SU-DHL-6 (cell line): ENCODE data around the gene NGLY1.

Experiments used
- H2AFZ ChIP-seq: fragments of 200-600 bp; sonication (generic); 2 replicates; pipeline ENCODE4 v1.6.1; 2014; ENCODE audit warnings: low read depth, mild to moderate bottlenecking, moderate library complexity, mixed read lengths, antibody characterized with exemption, low read length; ENCODE audit not compliant: severe bottlenecking
- H3F3A ChIP-seq: fragments of 200-600 bp; shearing (Covaris generic); 2 replicates; pipeline ENCODE4 v1.6.0; 2016; ENCODE audit warnings: antibody characterized with exemption, mild to moderate bottlenecking; ENCODE audit not compliant: insufficient read depth
- H3K27ac ChIP-seq: fragments of 200-600 bp; sonication (generic); 2 replicates; pipeline ENCODE4 v1.5.1; 2016; ENCODE audit warnings: low read depth, mild to moderate bottlenecking, low read length, moderate library complexity, mixed read lengths
- H3K27me3 ChIP-seq: fragments of 200-600 bp; sonication (generic), shearing (Covaris generic); 2 replicates; pipeline ENCODE4 v1.6.0; 2014; ENCODE audit warnings: mild to moderate bottlenecking, low read length
- H3K36me3 ChIP-seq: fragments of 200-600 bp; sonication (generic); 2 replicates; pipeline ENCODE4 v1.6.1; 2014; ENCODE audit warnings: mild to moderate bottlenecking, low read length, mixed read lengths
- H3K4me2 ChIP-seq: fragments of 300-600, 200-600 bp; shearing (Covaris generic), sonication (generic); 2 replicates; pipeline ENCODE4 v1.6.0; 2014; ENCODE audit warnings: low read length, low read depth, mild to moderate bottlenecking; ENCODE audit not compliant: poor library complexity, severe bottlenecking
- H3K4me3 ChIP-seq: fragments of 200-600 bp; sonication (generic); 2 replicates; pipeline ENCODE4 v1.5.1; 2014; ENCODE audit warnings: antibody characterized with exemption, low read length, mild to moderate bottlenecking, mixed read lengths; ENCODE audit not compliant: insufficient read depth, poor library complexity, severe bottlenecking
- H3K79me2 ChIP-seq: fragments of 200-600 bp; sonication (generic); 2 replicates; pipeline ENCODE4 v1.6.1; 2014; ENCODE audit warnings: mild to moderate bottlenecking, low read length, moderate library complexity; ENCODE audit not compliant: insufficient read depth
- H3K9ac ChIP-seq: fragments of 200-600 bp; sonication (generic); 2 replicates; pipeline ENCODE4 v1.7.0; 2014; ENCODE audit warnings: mild to moderate bottlenecking, low read length
- H3K9me2 ChIP-seq: fragments of 200-600 bp; sonication (generic); replicated peaks from 2 replicates; pipeline ENCODE4 v1.6.1; 2014; ENCODE audit warnings: low read length; ENCODE audit not compliant: insufficient read depth
- H3K9me3 ChIP-seq: fragments of 200-600 bp; sonication (generic); 2 replicates; pipeline ENCODE4 v1.6.1; 2014; ENCODE audit warnings: low read length, mixed read lengths; ENCODE audit not compliant: insufficient read depth
- H4K20me1 ChIP-seq: fragments of 200-600 bp; sonication (generic); 2 replicates; pipeline ENCODE4 v1.6.1; 2014; ENCODE audit warnings: low read depth, mild to moderate bottlenecking, antibody characterized with exemption, low read length, moderate library complexity, mixed read lengths
- EZH2phosphoT487 ChIP-seq: fragments of 200-600 bp; sonication (generic), shearing (Covaris generic); conservative IDR thresholded peaks from 2 replicates; pipeline ENCODE4 v1.6.1; 2018; ENCODE audit warnings: mild to moderate bottlenecking, antibody characterized with exemption, low read length, moderate library complexity, mixed read lengths
- TF ChIP-seq, protein P1 (sequence below): fragments of 200-600 bp; sonication (generic); IDR thresholded peaks from one replicate; pipeline ENCODE4 v1.5.1; 2017; ENCODE audit warnings: antibody characterized with exemption, mild to moderate bottlenecking, low read length, moderate library complexity; ENCODE audit not compliant: insufficient read depth, poor library complexity, severe bottlenecking

Gene NGLY1

DNA sequence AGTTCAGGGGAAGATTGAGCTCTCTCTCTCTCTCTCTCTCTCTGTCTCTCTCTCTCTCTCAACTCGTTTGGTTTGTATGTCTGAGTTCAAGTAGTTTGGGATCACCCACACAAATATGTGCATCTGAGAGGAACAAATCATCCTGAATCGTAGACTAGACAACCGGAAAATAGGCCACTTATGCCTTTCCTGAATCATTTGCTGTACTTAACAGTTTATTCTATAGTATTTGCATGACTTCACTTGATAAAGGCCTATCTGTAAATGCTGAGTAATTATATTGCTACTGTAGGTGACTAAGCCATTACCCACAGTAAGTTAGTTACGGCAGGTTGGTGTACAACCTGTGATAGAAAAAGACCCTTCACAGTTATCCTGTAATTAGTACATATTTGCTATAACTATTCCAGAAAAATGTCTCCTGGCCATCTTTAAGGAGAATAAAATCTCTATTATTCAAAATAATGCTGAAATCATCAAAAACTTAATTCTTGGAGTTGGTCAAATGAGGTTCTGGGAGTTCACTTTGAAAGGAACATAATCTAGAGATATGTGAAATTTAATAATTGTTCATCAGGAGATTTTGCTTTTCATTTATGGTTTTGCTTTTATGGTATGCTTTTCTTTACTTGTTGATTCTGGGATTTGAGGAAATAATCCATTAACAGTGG is 37.7 kb upstream of the NGLY1 start:
- Histone ChIP-seq H3F3A (no peaks in the 10 kb centered on the region), H3K9me2 (no peaks in the 10 kb centered on the region), H4K20me1 (no peaks in the 10 kb centered on the region), H3K27me3 (no peaks in the 10 kb centered on the region; the same call in 1 of the 2 replicates), H3K4me2 (no peak overlapping the region), H3K27ac (no peak overlapping the region), H3K9me3 (no peaks in the 10 kb centered on the region), H2AFZ (no peak overlapping the region), H3K79me2 (no peaks in the 10 kb centered on the region), H3K4me3 (no peak overlapping the region), H3K36me3 (no peaks in the 10 kb centered on the region), H3K9ac (no peak overlapping the region)
- TF ChIP-seq EZH2phosphoT487 = no peak
- TF ChIP-seq, protein P1, sequence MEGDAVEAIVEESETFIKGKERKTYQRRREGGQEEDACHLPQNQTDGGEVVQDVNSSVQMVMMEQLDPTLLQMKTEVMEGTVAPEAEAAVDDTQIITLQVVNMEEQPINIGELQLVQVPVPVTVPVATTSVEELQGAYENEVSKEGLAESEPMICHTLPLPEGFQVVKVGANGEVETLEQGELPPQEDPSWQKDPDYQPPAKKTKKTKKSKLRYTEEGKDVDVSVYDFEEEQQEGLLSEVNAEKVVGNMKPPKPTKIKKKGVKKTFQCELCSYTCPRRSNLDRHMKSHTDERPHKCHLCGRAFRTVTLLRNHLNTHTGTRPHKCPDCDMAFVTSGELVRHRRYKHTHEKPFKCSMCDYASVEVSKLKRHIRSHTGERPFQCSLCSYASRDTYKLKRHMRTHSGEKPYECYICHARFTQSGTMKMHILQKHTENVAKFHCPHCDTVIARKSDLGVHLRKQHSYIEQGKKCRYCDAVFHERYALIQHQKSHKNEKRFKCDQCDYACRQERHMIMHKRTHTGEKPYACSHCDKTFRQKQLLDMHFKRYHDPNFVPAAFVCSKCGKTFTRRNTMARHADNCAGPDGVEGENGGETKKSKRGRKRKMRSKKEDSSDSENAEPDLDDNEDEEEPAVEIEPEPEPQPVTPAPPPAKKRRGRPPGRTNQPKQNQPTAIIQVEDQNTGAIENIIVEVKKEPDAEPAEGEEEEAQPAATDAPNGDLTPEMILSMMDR = no peak

DNA sequence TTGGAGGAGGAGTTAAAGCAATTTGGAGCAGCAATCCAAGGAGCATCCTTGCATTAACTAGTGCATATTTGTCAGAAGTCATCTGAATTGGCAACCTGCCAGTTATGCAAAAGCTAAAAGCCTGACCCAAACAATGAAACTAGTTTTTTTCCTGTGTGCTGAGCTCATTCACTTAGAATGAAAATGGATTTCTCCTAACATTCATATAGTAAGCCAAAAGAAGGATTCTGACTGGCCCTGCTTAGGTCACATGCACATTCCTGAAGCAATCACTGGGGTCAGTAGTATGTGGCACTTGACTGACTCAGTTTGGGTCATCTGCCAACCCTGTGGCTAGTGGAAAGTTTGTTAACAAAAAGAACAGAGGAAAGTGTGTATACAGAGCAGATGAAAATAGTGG is 37.1 kb upstream of the NGLY1 start:
- no peak overlapping the region for H2AFZ ChIP-seq
- H3K4me2 ChIP-seq = no peak overlapping the region
- no peak overlapping the region for H3K9ac ChIP-seq
- no peaks in the 10 kb centered on the region for H3F3A ChIP-seq
- H3K27me3 ChIP-seq = no peaks in the 10 kb centered on the region; the same call in 1 of the 2 replicates
- H3K79me2 ChIP-seq = no peaks in the 10 kb centered on the region
- H3K36me3 ChIP-seq = no peaks in the 10 kb centered on the region
- no peak overlapping the region for H3K27ac ChIP-seq
- no peaks in the 10 kb centered on the region for H3K9me2 ChIP-seq
- no peaks in the 10 kb centered on the region for H3K9me3 ChIP-seq
- TF ChIP-seq, protein P1 = no peak
- TF ChIP-seq EZH2phosphoT487 = no peak
- H4K20me1 ChIP-seq = no peaks in the 10 kb centered on the region
- no peak overlapping the region for H3K4me3 ChIP-seq

DNA sequence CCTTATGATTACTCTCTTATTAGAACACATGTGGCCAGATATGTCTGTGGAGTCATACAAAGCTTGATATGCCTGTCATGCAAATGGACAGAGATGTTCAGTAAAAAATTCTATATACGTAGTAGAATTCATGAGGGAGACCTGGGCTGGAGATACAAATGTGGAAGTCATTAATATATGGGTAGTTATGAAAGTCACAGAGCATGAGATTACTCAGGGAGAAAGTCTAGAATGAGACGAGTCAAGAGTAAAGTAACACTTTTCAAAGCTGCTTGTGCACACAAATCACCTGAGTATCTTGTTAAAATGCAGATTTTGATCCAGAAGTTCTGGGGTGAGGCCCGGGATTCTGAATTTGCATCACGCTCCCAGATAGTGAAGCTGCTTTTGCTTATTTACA is 35.1 kb upstream of the NGLY1 start:
- Histone ChIP-seq H3K27ac (no peak overlapping the region), H3K36me3 (no peaks in the 10 kb centered on the region), H3F3A (no peaks in the 10 kb centered on the region), H3K9ac (no peak overlapping the region), H3K27me3 (no peaks in the 10 kb centered on the region; the same call in 1 of the 2 replicates), H3K4me2 (no peak overlapping the region), H2AFZ (no peak overlapping the region), H3K9me3 (no peaks in the 10 kb centered on the region), H3K4me3 (no peak overlapping the region), H3K79me2 (no peaks in the 10 kb centered on the region), H4K20me1 (no peaks in the 10 kb centered on the region), H3K9me2 (no peaks in the 10 kb centered on the region)
- TF ChIP-seq EZH2phosphoT487 = no peak
- TF ChIP-seq, protein P1 = no peak
